HepG2 (cell line): ENCODE results near the gene STYX. TPM values are rescaled to one million over a fixed set of nuclear protein-coding genes. Genes with fewer than 3 reads are reported as not detected.

Experiments
- AKAP8 ChIP-seq: sonication (generic); formaldehyde crosslinking; IDR thresholded peaks from 2 replicates; pipeline ENCODE4 v1.5.1; 2020; ENCODE audit warnings: mild to moderate bottlenecking, missing genetic modification reagents
- ASH2L ChIP-seq: fragments of 300-600, 200-600 bp; sonication (generic); IDR thresholded peaks from 2 replicates; pipeline ENCODE4 v1.7.0; 2017; ENCODE audit warnings: low read depth, mild to moderate bottlenecking, moderate library complexity, mixed read lengths, low read length; ENCODE audit not compliant: insufficient read length
- GABPA ChIP-seq, 2 experiments: IDR thresholded peaks; 2 replicates each; pipeline ENCODE4 v1.6.1; 2011 to 2016; ENCODE audit warnings: low read depth in 2 of 2, low read length in 1 of 2, missing biosample characterization in 1 of 2, missing genetic modification characterization in 1 of 2
- GTF3A ChIP-seq: sonication (generic); formaldehyde crosslinking; conservative IDR thresholded peaks from 2 replicates; pipeline ENCODE4 v1.4.0; 2020; ENCODE audit warnings: mild to moderate bottlenecking, missing genetic modification reagents
- IKZF4 ChIP-seq: sonication (generic); formaldehyde crosslinking; IDR thresholded peaks from 2 replicates; pipeline ENCODE4 v1.5.1; 2020; ENCODE audit warnings: borderline replicate concordance, mild to moderate bottlenecking, low read depth, missing genetic modification reagents; ENCODE audit errors: not compliant biosample characterization
- KDM4B ChIP-seq: sonication (generic); formaldehyde crosslinking; IDR thresholded peaks from 2 replicates; pipeline ENCODE4 v1.4.0; 2020; ENCODE audit warnings: missing genetic modification reagents
- LCORL ChIP-seq, 2 experiments: fragments of 450-650 bp in 1 of 2; sonication (generic) in 1 of 2; formaldehyde crosslinking in 1 of 2; IDR thresholded peaks; 2 replicates each; pipeline versions ENCODE4 v1.5.0 to v1.6.1; 2017 to 2020; ENCODE audit warnings: antibody characterized with exemption in 1 of 2, missing genetic modification reagents in 1 of 2
- NFKB2 ChIP-seq: sonication (generic); formaldehyde crosslinking; IDR thresholded peaks from 2 replicates; pipeline ENCODE4 v1.4.0; 2020; ENCODE audit warnings: missing genetic modification reagents, borderline replicate concordance
- NFRKB ChIP-seq: fragments of 450-650 bp; IDR thresholded peaks from 2 replicates; pipeline ENCODE4 v1.6.1; 2017
- NONO ChIP-seq, 2 experiments: fragments of 450-650 bp in 1 of 2; sonication (generic) in 1 of 2; formaldehyde crosslinking in 1 of 2; IDR thresholded peaks in 1 of 2; conservative IDR thresholded peaks in 1 of 2; 2 replicates each; pipeline versions ENCODE4 v1.6.1 to v1.8.0; 2017 to 2022; ENCODE audit warnings: mild to moderate bottlenecking in 1 of 2, missing genetic modification reagents in 1 of 2, moderate library complexity in 1 of 2
- NR2C2 ChIP-seq: sonication (generic); formaldehyde crosslinking; IDR thresholded peaks from 2 replicates; pipeline ENCODE4 v1.4.0; 2020; ENCODE audit warnings: missing genetic modification reagents, mild to moderate bottlenecking, moderate library complexity, borderline replicate concordance
- PBX3 ChIP-seq: sonication (generic); formaldehyde crosslinking; IDR thresholded peaks from 2 replicates; pipeline ENCODE4 v1.8.1; 2023; ENCODE audit warnings: missing genetic modification reagents, inconsistent platforms, borderline replicate concordance
- SIN3B ChIP-seq: fragments of 150-350 bp; IDR thresholded peaks from 2 replicates; pipeline ENCODE4 v1.6.1; 2014; ENCODE audit warnings: low read length
- ZBTB38 ChIP-seq: sonication (generic); formaldehyde crosslinking; IDR thresholded peaks from 2 replicates; pipeline ENCODE4 v1.5.1; 2020; ENCODE audit warnings: mild to moderate bottlenecking, missing genetic modification reagents
- ZNF121 ChIP-seq: sonication (generic); formaldehyde crosslinking; IDR thresholded peaks from 2 replicates; pipeline ENCODE4 v1.5.0; 2020; ENCODE audit warnings: mild to moderate bottlenecking, missing genetic modification reagents
- ZNF253 ChIP-seq: sonication (generic); formaldehyde crosslinking; IDR thresholded peaks from 2 replicates; pipeline ENCODE4 v1.8.0; 2022; ENCODE audit warnings: mild to moderate bottlenecking, missing genetic modification reagents, borderline replicate concordance
- ZNF260 ChIP-seq: sonication (generic); formaldehyde crosslinking; IDR thresholded peaks from 2 replicates; pipeline ENCODE4 v1.4.0; 2020; ENCODE audit warnings: missing genetic modification reagents, low read depth, mild to moderate bottlenecking, borderline replicate concordance
- ZNF644 ChIP-seq: IDR thresholded peaks from 2 replicates; pipeline ENCODE4 v1.6.1; 2016; ENCODE audit warnings: low read depth
- ZNF709 ChIP-seq: sonication (generic); formaldehyde crosslinking; IDR thresholded peaks from 2 replicates; pipeline ENCODE4 v1.5.0; 2020; ENCODE audit warnings: mild to moderate bottlenecking, missing genetic modification reagents
- ZNF83 ChIP-seq: sonication (generic); formaldehyde crosslinking; IDR thresholded peaks from 2 replicates; pipeline ENCODE4 v1.4.0; 2020; ENCODE audit warnings: missing genetic modification reagents, mild to moderate bottlenecking, borderline replicate concordance
- ZNF891 ChIP-seq: sonication (generic); formaldehyde crosslinking; IDR thresholded peaks from 2 replicates; pipeline ENCODE4 v1.5.0; 2020; ENCODE audit warnings: mild to moderate bottlenecking, missing genetic modification reagents
- polyA plus RNA-seq, 8 experiments: library from polyadenylated mRNA; depleted of rRNA in 3 of 8; stranded (reverse) in 7 of 8; unstranded in 1 of 8; fragments of >200 nt; fragmentation: Illumina TruSeq in 4 of 8; extraction: Trizol in 4 of 8; gene quantifications; 2 replicates each; pipeline versions ENCODE4 v1.2.1 to v1.2.3, GENCODE V29; 2011 to 2016; ENCODE audit warnings: low read depth in 4 of 8, missing spikeins in 1 of 8, mixed read lengths in 1 of 8; ENCODE audit not compliant: insufficient read depth in 1 of 8
- total RNA-seq, 5 experiments: library from RNA; depleted of rRNA; stranded (reverse); fragments of >200 nt; fragmentation: Illumina TruSeq; extraction: Trizol; gene quantifications; 2 replicates each; pipeline ENCODE4 v1.2.3, GENCODE V29; 2016; ENCODE audit warnings: low read depth in 1 of 5
- TF ChIP-seq, protein P1 (sequence below): sonication (generic); formaldehyde crosslinking; IDR thresholded peaks from 2 replicates; pipeline ENCODE4 v1.5.0; 2020; ENCODE audit warnings: missing genetic modification reagents
- TF ChIP-seq, protein P2 (sequence below): conservative IDR thresholded peaks from 2 replicates; pipeline ENCODE4 v1.6.1; 2018; ENCODE audit warnings: missing genetic modification reagents
- TF ChIP-seq, protein P3 (sequence below): IDR thresholded peaks from 2 replicates; pipeline ENCODE4 v1.6.1; 2016; ENCODE audit warnings: low read depth

The STYX gene
- total and polyA plus RNA-seq, 2 of the 13 experiments (the other 11 are each of a cell fraction or from before 2014, with no cell fraction given) = 6.6 to 10.9 TPM

GRCh38 chr14:52694761-52695480 is 35.0 kb upstream of the STYX start (continued):
- TF ChIP-seq LCORL (IDR thresholded peaks at IDR 0.05) (no peak), LCORL (CRISPR knock-in tag; IDR thresholded peaks at IDR 0.05) (peak; percentile 35; the same call in 1 of the 2 replicates), IKZF4 (CRISPR knock-in tag) (peak; percentile 87), ZNF121 (CRISPR knock-in tag) (no peak), GABPA (IDR thresholded peaks at IDR 0.05; ENCODE audit: low read depth, low read length) (no peak), GABPA (CRISPR knock-in tag; IDR thresholded peaks at IDR 0.05; ENCODE audit: low read depth) (0 out of 2 replicates have a peak, but pooled peaks have one; percentile 13), NFKB2 (no peak; the same call in 1 of the 2 replicates), ZNF709 (CRISPR knock-in tag) (peak; percentile 65; the same call in 1 of the 2 replicates), KDM4B (0 out of 2 replicates have a peak, but pooled peaks have one; percentile 17), ASH2L (peak; percentile 94), AKAP8 (CRISPR knock-in tag) (0 out of 2 replicates have a peak, but pooled peaks have one; percentile 25), NR2C2 (no peak), ZNF260 (CRISPR knock-in tag) (no peak), GTF3A (CRISPR knock-in tag) (no peak), ZNF644 (CRISPR knock-in tag) (no peak), SIN3B (no peak), NFRKB (no peak), ZNF83 (CRISPR knock-in tag) (no peak), ZNF253 (CRISPR knock-in tag) (0 out of 2 replicates have a peak, but pooled peaks have one; percentile 10), ZNF891 (peak; percentile 65; the same call in 1 of the 2 replicates), PBX3 (CRISPR knock-in tag) (0 out of 2 replicates have a peak, but pooled peaks have one; percentile 62), NONO (IDR thresholded peaks at IDR 0.05) (no peak), NONO (CRISPR knock-in tag; conservative IDR thresholded peaks at IDR 0.05) (peak; percentile 47; the same call in 1 of the 2 replicates), ZBTB38 (0 out of 2 replicates have a peak, but pooled peaks have one; percentile 13)
- TF ChIP-seq, protein P1, sequence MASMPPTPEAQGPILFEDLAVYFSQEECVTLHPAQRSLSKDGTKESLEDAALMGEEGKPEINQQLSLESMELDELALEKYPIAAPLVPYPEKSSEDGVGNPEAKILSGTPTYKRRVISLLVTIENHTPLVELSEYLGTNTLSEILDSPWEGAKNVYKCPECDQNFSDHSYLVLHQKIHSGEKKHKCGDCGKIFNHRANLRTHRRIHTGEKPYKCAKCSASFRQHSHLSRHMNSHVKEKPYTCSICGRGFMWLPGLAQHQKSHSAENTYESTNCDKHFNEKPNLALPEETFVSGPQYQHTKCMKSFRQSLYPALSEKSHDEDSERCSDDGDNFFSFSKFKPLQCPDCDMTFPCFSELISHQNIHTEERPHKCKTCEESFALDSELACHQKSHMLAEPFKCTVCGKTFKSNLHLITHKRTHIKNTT (CRISPR knock-in tag) = no peak
- TF ChIP-seq, protein P2, sequence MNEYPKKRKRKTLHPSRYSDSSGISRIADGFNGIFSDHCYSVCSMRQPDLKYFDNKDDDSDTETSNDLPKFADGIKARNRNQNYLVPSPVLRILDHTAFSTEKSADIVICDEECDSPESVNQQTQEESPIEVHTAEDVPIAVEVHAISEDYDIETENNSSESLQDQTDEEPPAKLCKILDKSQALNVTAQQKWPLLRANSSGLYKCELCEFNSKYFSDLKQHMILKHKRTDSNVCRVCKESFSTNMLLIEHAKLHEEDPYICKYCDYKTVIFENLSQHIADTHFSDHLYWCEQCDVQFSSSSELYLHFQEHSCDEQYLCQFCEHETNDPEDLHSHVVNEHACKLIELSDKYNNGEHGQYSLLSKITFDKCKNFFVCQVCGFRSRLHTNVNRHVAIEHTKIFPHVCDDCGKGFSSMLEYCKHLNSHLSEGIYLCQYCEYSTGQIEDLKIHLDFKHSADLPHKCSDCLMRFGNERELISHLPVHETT = 0 out of 2 replicates have a peak, but pooled peaks have one; percentile 7
- TF ChIP-seq, protein P3, sequence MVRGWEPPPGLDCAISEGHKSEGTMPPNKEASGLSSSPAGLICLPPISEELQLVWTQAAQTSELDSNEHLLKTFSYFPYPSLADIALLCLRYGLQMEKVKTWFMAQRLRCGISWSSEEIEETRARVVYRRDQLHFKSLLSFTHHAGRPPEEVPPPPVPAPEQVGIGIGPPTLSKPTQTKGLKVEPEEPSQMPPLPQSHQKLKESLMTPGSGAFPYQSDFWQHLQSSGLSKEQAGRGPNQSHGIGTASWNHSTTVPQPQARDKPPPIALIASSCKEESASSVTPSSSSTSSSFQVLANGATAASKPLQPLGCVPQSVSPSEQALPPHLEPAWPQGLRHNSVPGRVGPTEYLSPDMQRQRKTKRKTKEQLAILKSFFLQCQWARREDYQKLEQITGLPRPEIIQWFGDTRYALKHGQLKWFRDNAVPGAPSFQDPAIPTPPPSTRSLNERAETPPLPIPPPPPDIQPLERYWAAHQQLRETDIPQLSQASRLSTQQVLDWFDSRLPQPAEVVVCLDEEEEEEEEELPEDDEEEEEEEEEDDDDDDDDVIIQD (CRISPR knock-in tag) = no peak
